ENCODE measurements around the gene RTKN. TPM values are rescaled to one million over a fixed set of nuclear protein-coding genes. Genes with fewer than 3 reads are reported as not detected.

RTKN gene
- total RNA-seq, 4 donors from 2014 or later, result 44.9 to 71.8 (median 48.3) TPM

DNA sequence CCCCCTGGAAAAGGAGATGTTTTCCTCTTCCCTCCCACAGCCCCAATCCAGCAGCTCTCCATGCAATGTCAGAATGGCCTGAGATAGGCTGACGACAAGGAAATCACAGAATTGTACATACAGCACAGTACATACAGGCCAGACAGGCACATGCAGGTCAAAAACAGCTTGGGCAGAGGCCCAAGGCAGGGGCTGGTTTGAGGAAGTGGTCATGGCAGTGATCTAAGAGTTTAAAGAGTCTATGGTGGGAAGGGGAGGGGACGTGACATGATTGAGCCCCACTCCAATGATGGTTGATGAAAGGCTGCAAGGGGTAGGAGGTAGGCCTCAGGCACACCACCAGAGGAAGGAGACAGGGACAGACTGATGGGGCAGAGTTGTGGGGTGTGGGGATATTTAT is 65.9 kb downstream of the RTKN start:
- TF ChIP-seq, protein P1, sequence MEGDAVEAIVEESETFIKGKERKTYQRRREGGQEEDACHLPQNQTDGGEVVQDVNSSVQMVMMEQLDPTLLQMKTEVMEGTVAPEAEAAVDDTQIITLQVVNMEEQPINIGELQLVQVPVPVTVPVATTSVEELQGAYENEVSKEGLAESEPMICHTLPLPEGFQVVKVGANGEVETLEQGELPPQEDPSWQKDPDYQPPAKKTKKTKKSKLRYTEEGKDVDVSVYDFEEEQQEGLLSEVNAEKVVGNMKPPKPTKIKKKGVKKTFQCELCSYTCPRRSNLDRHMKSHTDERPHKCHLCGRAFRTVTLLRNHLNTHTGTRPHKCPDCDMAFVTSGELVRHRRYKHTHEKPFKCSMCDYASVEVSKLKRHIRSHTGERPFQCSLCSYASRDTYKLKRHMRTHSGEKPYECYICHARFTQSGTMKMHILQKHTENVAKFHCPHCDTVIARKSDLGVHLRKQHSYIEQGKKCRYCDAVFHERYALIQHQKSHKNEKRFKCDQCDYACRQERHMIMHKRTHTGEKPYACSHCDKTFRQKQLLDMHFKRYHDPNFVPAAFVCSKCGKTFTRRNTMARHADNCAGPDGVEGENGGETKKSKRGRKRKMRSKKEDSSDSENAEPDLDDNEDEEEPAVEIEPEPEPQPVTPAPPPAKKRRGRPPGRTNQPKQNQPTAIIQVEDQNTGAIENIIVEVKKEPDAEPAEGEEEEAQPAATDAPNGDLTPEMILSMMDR (IDR thresholded peaks at IDR 0.05), result no peak
- TF ChIP-seq POLR2A (IDR thresholded peaks at IDR 0.05), result no peak
- intact Hi-C loops (cut with DNase I; ENCODE audit: low total_unique reads), result no loop called here
- WGBS, 2 donors, result 79 to 88% methylated on average over 2 of the region's 2 CpGs
- DNase-seq (ENCODE audit: low spot score in 2 of 2), result no peak
- H3K4me3 ChIP-seq (ENCODE audit: low read depth, poor library complexity, severe bottlenecking), result no peak overlapping the region

Other genes with a start within 250 kb of the RTKN start
- gene MTHFD2, start 243.3 kb downstream of the RTKN start, total RNA-seq, result 10 to 100 TPM; 12.5 to 31.8 (median 17.5) TPM
- gene SLC4A5, start 98.5 kb downstream of the RTKN start, total RNA-seq, result 1 to 10 TPM; 3.0 to 5.6 (median 3.7) TPM
- 100 to 1,000 TPM in 1 of 4 donors, 10 to 100 TPM in 3; 76.5 to 106 (median 95.8) TPM for gene DCTN1, start 61.6 kb downstream of the RTKN start, total RNA-seq
- 1 to 10 TPM in 3 of 4 donors, under 1 TPM in 1; 0.34 to 2.4 (median 1.2) TPM for gene C2orf81, start 20.3 kb downstream of the RTKN start, total RNA-seq
- gene WDR54, start 20.2 kb downstream of the RTKN start, total RNA-seq, result 10 to 100 TPM in 1 of 4 donors, 1 to 10 TPM in 3; 5.5 to 13.3 (median 8.0) TPM
- 10 to 100 TPM; 19.3 to 39.6 (median 31.8) TPM for gene INO80B, start 13.2 kb upstream of the RTKN start, total RNA-seq
- gene WBP1, start 16.5 kb upstream of the RTKN start, total RNA-seq, result 10 to 100 TPM; 35.9 to 44.9 (median 38.1) TPM
- gene MOGS, start 23.4 kb upstream of the RTKN start, total RNA-seq, result 10 to 100 TPM; 49.5 to 57.4 (median 52.5) TPM
- 10 to 100 TPM; 24.9 to 70.0 (median 29.5) TPM for gene MRPL53, start 30.7 kb upstream of the RTKN start, total RNA-seq
- 10 to 100 TPM; 11.7 to 16.1 (median 13.4) TPM for gene CCDC142, start 41.1 kb upstream of the RTKN start, total RNA-seq
- gene TTC31, start 41.1 kb upstream of the RTKN start, total RNA-seq, result 10 to 100 TPM; 18.4 to 26.1 (median 21.9) TPM
- 1 to 10 TPM in 1 of 4 donors, under 1 TPM in 1, not detected in 2; 0.55 to 1.2 TPM for gene LBX2, start 57.7 kb upstream of the RTKN start, total RNA-seq
- gene PCGF1, start 65.8 kb upstream of the RTKN start, total RNA-seq, result 10 to 100 TPM; 13.3 to 38.4 (median 24.1) TPM
- not detected for gene TLX2, start 72.5 kb upstream of the RTKN start, total RNA-seq
- 1 to 10 TPM; 1.9 to 8.0 (median 6.2) TPM for gene DQX1, start 84.3 kb upstream of the RTKN start, total RNA-seq
- gene AUP1, start 87.8 kb upstream of the RTKN start, total RNA-seq, result 100 to 1,000 TPM in 3 of 4 donors, 10 to 100 TPM in 1; 94.0 to 116 (median 112) TPM
- gene HTRA2, start 88.0 kb upstream of the RTKN start, total RNA-seq, result 10 to 100 TPM; 22.6 to 28.6 (median 25.2) TPM
- gene LOXL3, start 112.0 kb upstream of the RTKN start, total RNA-seq, result 1 to 10 TPM in 3 of 4 donors, under 1 TPM in 1; 0.17 to 2.5 (median 1.4) TPM
- gene DOK1, start 112.8 kb upstream of the RTKN start, total RNA-seq, result 1 to 10 TPM; 3.8 to 7.2 (median 4.7) TPM
- gene M1AP, start 206.4 kb upstream of the RTKN start, total RNA-seq, result 1 to 10 TPM in 1 of 4 donors, under 1 TPM in 2, not detected in 1; 0.38 to 2.7 (median 0.52) TPM
- 1 to 10 TPM; 1.6 to 4.5 (median 3.4) TPM for gene SEMA4F, start 212.3 kb upstream of the RTKN start, total RNA-seq

Data from lower leg skin (tissue), 4 donors.